Chondrocyte (in vitro differentiated cells): ENCODE measurements around the gene NRIP3. TPM values are rescaled to one million over a fixed set of nuclear protein-coding genes. Genes with fewer than 3 reads are reported as not detected.

Experiments used
- DNase-seq: peaks from one replicate; pipeline ENCODE4 v3.0.0; 2021; ENCODE audit warnings: mixed read lengths, low spot score
- H3K27ac Mint-ChIP-seq: one replicate; pipeline ENCODE4 v1.8.0; 2021; ENCODE audit warnings: mild to moderate bottlenecking, moderate library complexity, mixed read lengths; ENCODE audit not compliant: unreplicated experiment
- H3K27me3 Mint-ChIP-seq: 2 replicates; pipeline ENCODE4 v1.8.0; 2021; ENCODE audit warnings: low read depth, mixed read lengths
- H3K36me3 Mint-ChIP-seq: 2 replicates; pipeline ENCODE4 v1.8.0; 2021; ENCODE audit warnings: low read depth, mixed read lengths
- H3K4me1 Mint-ChIP-seq: 2 replicates; pipeline ENCODE4 v1.8.0; 2021; ENCODE audit warnings: low read depth, mild to moderate bottlenecking, mixed read lengths
- H3K4me3 Mint-ChIP-seq: one replicate; pipeline ENCODE4 v1.8.0; 2021; ENCODE audit warnings: mild to moderate bottlenecking, moderate library complexity, mixed read lengths; ENCODE audit not compliant: unreplicated experiment
- H3K9me3 Mint-ChIP-seq: 2 replicates; pipeline ENCODE4 v1.8.0; 2021; ENCODE audit warnings: low read depth, mixed read lengths
- CTCF ChIP-seq: fragments of 200-600 bp; sonication (generic); IDR thresholded peaks from 2 replicates; pipeline ENCODE4 v1.5.0; 2021; ENCODE audit warnings: antibody characterized with exemption, mild to moderate bottlenecking, moderate library complexity
- total RNA-seq: library from RNA; stranded (reverse); gene quantifications from 3 replicates; pipeline ENCODE4 v1.2.1, GENCODE V29; 2021

NRIP3 gene
- total RNA-seq, 1 donor from 2014 or later = 3.5 TPM

DNA sequence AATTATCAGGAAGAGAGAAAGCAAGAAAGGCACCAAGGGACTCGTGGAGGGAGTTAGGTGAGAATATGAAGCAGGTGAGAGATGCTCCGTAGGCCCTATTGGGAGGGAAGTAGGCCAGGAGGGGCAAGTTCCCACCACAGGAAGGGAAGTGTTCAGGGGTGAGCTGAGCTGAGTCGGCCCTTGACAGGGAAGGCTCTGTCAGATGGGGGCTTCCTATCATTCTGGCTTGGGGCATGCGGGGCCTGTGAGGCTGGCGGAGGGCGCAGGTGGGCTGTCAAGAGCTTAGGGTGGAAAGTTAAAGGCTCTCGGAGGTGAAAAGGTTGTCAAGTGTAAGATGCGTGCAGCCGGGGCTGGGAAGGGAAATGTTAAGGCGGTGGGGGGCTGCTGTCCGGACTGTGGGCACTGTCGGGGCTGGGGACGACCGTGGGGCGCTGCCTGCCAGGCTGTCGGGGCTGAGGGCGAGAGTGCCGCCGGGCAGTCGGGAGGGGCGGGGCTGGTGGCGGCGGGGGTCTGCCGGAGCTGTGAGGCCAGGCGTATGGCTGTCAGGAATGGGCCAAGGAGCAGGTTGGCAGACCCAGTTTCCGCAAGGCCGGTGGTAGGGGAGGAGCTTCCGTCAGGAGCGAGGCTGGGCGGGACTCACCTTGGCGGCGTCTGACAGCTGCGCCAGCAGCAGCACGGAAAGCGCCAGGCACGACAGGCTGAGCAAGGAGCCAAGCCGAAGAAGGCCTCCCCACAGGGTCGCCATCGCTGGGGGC, 40.1 kb downstream of the NRIP3 start:
- Mint-ChIP-seq H3K27me3 (no peaks in the 10 kb centered on the region), H3K9me3 (no peaks in the 10 kb centered on the region), H3K4me1 (peaks cover 37% of the 10 kb centered on the region), H3K27ac (peak overlapping the region; percentile 91), H3K36me3 (no peaks in the 10 kb centered on the region), H3K4me3 (peak overlapping the region; percentile 95)
- peak; percentile 92 for DNase-seq
- TF ChIP-seq CTCF = no peak

- no peaks in the 10 kb centered on the region for H3K9me3 Mint-ChIP-seq
- DNase-seq = no peak
- peaks cover 37% of the 10 kb centered on the region for H3K4me1 Mint-ChIP-seq
- peak overlapping the region; percentile 56 for H3K27ac Mint-ChIP-seq
- peak overlapping the region; percentile 95 for H3K4me3 Mint-ChIP-seq
- no peaks in the 10 kb centered on the region for H3K27me3 Mint-ChIP-seq
- TF ChIP-seq CTCF = no peak
- H3K36me3 Mint-ChIP-seq = no peaks in the 10 kb centered on the region
These were observed 41.0 kb downstream of the NRIP3 start for GRCh38 chr11:8962841-8963240.

DNA sequence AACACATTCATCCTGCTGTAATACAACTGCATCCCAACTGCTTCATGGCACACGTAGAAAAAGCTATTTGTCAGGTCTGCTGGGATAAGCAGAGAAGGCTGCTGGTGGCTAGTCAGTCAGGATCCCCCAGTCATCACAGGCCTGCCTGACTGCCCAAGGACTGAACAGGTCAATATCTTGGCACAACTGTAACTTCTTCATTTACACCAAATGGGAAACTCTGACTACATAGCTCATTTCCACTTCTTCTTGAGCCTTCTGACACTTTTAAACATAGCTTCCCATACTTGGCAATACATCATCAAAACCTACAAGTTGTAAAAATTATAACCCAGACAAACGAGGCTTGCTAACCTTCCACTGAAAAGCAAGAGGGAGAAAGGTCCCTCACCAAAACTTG, 42.4 kb downstream of the NRIP3 start:
- H3K27me3 Mint-ChIP-seq = no peaks in the 10 kb centered on the region
- peak overlapping the region; percentile 54 for H3K27ac Mint-ChIP-seq
- no peaks in the 10 kb centered on the region for H3K9me3 Mint-ChIP-seq
- DNase-seq = no peak
- peaks cover 37% of the 10 kb centered on the region for H3K4me1 Mint-ChIP-seq
- TF ChIP-seq CTCF = no peak
- no peak overlapping the region for H3K4me3 Mint-ChIP-seq
- H3K36me3 Mint-ChIP-seq = no peaks in the 10 kb centered on the region

GRCh38 chr11:8959546-8960166, 44.1 kb downstream of the NRIP3 start:
- peaks cover 4% of the 10 kb centered on the region for H3K36me3 Mint-ChIP-seq
- no peak overlapping the region for H3K4me3 Mint-ChIP-seq
- DNase-seq = no peak
- peak; percentile 92 for TF ChIP-seq CTCF
- no peaks in the 10 kb centered on the region for H3K9me3 Mint-ChIP-seq
- H3K4me1 Mint-ChIP-seq = peaks cover 28% of the 10 kb centered on the region
- H3K27me3 Mint-ChIP-seq = no peaks in the 10 kb centered on the region
- peak overlapping the region; percentile 75 for H3K27ac Mint-ChIP-seq

DNA sequence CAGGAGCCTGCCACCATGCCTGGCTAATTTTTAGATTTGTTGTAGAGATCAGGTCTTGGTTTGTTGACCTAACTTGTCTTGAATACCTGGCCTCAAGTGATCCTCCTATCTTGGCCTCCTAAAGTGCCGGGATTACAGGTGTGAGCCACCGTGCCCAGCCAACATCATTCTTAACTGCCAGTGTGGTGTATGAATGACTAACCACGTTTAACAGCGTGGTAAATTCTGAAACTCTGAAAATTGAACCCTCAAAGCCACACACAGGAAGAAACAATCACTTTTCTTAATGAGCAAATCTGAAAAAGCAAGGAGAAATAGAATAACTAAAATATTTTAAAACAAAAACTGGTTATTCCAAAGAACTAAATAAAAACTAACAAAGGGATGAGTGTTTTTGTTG, 46.9 kb downstream of the NRIP3 start:
- TF ChIP-seq CTCF = no peak
- H3K27ac Mint-ChIP-seq = no peak overlapping the region
- H3K4me1 Mint-ChIP-seq = peaks cover 13% of the 10 kb centered on the region
- DNase-seq = no peak
- peaks cover 16% of the 10 kb centered on the region for H3K36me3 Mint-ChIP-seq
- H3K27me3 Mint-ChIP-seq = no peaks in the 10 kb centered on the region
- no peaks in the 10 kb centered on the region for H3K9me3 Mint-ChIP-seq
- no peak overlapping the region for H3K4me3 Mint-ChIP-seq
